Suprapubic skin (tissue), 4 donors: ENCODE measurements around the gene CLSTN3.

ENCODE experiments used
- EP300 ChIP-seq: sonication (generic); formaldehyde crosslinking; IDR thresholded peaks from one replicate; pipeline ENCODE4 v1.6.1; 2017; ENCODE audit warnings: antibody characterized with exemption
- POLR2A ChIP-seq, 2 donors: fragments of 450-650 bp; IDR thresholded peaks; one replicate each; pipeline ENCODE4 v1.6.1; 2017; ENCODE audit warnings: antibody characterized with exemption in 2 of 2, mild to moderate bottlenecking in 2 of 2, moderate library complexity in 2 of 2
- POLR2AphosphoS5 ChIP-seq, 3 donors: sonication (generic); formaldehyde crosslinking; IDR thresholded peaks; one replicate each; pipeline ENCODE4 v1.6.1; 2017; ENCODE audit warnings: antibody characterized with exemption in 3 of 3
- TF ChIP-seq, protein P1 (sequence below), 2 donors: fragments of 200-600 bp in 1 of 2; fragments of 450-650 bp in 1 of 2; sonication (generic) in 1 of 2; IDR thresholded peaks; one replicate each; pipeline ENCODE4 v1.5.1; 2016 to 2019; ENCODE audit warnings: antibody characterized with exemption in 2 of 2, mild to moderate bottlenecking in 1 of 2, moderate library complexity in 1 of 2

DNA sequence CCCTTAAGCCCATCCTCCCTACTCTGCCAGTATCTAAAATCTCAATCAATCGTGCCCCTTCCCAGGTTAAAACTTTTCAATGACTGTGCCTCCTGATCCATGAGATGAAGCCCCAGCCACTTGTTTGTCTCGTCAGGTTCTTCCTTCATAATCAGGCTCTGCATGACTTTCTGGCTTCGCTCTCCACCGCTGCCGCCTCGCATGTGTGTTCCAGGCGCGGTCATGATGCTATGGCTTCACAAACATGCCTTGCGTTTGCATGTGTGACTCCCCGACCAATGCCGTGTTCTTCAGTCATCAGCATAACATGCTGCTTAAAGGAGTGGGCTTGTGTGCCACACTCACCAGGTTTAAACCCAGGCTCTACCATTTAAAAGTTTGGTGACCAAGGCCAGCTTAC is 16.2 kb upstream of the CLSTN3 start:
- TF ChIP-seq POLR2AphosphoS5 (IDR thresholded peaks at IDR 0.05) (no peak), EP300 (no peak), POLR2A (IDR thresholded peaks at IDR 0.05) (no peak)
- TF ChIP-seq, protein P1, sequence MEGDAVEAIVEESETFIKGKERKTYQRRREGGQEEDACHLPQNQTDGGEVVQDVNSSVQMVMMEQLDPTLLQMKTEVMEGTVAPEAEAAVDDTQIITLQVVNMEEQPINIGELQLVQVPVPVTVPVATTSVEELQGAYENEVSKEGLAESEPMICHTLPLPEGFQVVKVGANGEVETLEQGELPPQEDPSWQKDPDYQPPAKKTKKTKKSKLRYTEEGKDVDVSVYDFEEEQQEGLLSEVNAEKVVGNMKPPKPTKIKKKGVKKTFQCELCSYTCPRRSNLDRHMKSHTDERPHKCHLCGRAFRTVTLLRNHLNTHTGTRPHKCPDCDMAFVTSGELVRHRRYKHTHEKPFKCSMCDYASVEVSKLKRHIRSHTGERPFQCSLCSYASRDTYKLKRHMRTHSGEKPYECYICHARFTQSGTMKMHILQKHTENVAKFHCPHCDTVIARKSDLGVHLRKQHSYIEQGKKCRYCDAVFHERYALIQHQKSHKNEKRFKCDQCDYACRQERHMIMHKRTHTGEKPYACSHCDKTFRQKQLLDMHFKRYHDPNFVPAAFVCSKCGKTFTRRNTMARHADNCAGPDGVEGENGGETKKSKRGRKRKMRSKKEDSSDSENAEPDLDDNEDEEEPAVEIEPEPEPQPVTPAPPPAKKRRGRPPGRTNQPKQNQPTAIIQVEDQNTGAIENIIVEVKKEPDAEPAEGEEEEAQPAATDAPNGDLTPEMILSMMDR (IDR thresholded peaks at IDR 0.05), result no peak
